Brain microvascular endothelial cell (primary cell): ENCODE measurements around the gene UBL5.
A peak's percentile ranks its signal among the peaks of the same experiment; 100 is the strongest.
"Not testable (repeated sequence)": the region's sequence is repeated elsewhere in the genome, so short reads cannot be mapped to it uniquely, and the experiment has no call there.

Experiments
- DNase-seq: peaks from one replicate; pipeline ENCODE4 v3.0.0-alpha.2; 2020
- H3K27ac ChIP-seq: fragments of 250-450 bp; sonication (Bioruptor Pico); 2 replicates; pipeline ENCODE4 v1.5.1; 2020; ENCODE audit warnings: mild to moderate bottlenecking, moderate library complexity
- H3K27me3 ChIP-seq: fragments of 250-450 bp; sonication (Bioruptor Pico); replicated peaks from 2 replicates; pipeline ENCODE4 v1.5.1; 2020; ENCODE audit warnings: mild to moderate bottlenecking
- H3K36me3 ChIP-seq: fragments of 250-450 bp; sonication (Bioruptor Pico); replicated peaks from 2 replicates; pipeline ENCODE4 v1.5.1; 2020; ENCODE audit warnings: mild to moderate bottlenecking
- H3K4me3 ChIP-seq: 2 replicates; pipeline ENCODE4 v1.5.1; 2011; ENCODE audit warnings: low read depth, mild to moderate bottlenecking, control low read depth, low read length, moderate library complexity
- in situ Hi-C: cut with HindIII; loops from 2 replicates; pipeline ENCODE4 v1.10.0; 2017; ENCODE audit warnings: low sequenced_read_pairs, low pct_ligation_motif_present
- TF ChIP-seq, protein P1 (sequence below): IDR thresholded peaks from 2 replicates; pipeline ENCODE4 v1.5.1; 2011; ENCODE audit warnings: low read depth, mild to moderate bottlenecking, moderate library complexity, low read length, control low read depth, inconsistent platforms; ENCODE audit errors: missing control alignments

The UBL5 gene

GRCh38 chr19:9808855-9809824 lies 18.6 kb upstream of the UBL5 start:
- in situ Hi-C loops, result no loop called here
- H3K36me3 ChIP-seq, result peaks cover 50% of the 10 kb centered on the region
- TF ChIP-seq, protein P1, sequence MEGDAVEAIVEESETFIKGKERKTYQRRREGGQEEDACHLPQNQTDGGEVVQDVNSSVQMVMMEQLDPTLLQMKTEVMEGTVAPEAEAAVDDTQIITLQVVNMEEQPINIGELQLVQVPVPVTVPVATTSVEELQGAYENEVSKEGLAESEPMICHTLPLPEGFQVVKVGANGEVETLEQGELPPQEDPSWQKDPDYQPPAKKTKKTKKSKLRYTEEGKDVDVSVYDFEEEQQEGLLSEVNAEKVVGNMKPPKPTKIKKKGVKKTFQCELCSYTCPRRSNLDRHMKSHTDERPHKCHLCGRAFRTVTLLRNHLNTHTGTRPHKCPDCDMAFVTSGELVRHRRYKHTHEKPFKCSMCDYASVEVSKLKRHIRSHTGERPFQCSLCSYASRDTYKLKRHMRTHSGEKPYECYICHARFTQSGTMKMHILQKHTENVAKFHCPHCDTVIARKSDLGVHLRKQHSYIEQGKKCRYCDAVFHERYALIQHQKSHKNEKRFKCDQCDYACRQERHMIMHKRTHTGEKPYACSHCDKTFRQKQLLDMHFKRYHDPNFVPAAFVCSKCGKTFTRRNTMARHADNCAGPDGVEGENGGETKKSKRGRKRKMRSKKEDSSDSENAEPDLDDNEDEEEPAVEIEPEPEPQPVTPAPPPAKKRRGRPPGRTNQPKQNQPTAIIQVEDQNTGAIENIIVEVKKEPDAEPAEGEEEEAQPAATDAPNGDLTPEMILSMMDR, result no peak
- H3K27me3 ChIP-seq, result no peaks in the 10 kb centered on the region
- H3K4me3 ChIP-seq, result no peak overlapping the region
- DNase-seq, result no peak
- H3K27ac ChIP-seq, result no peak overlapping the region

DNA sequence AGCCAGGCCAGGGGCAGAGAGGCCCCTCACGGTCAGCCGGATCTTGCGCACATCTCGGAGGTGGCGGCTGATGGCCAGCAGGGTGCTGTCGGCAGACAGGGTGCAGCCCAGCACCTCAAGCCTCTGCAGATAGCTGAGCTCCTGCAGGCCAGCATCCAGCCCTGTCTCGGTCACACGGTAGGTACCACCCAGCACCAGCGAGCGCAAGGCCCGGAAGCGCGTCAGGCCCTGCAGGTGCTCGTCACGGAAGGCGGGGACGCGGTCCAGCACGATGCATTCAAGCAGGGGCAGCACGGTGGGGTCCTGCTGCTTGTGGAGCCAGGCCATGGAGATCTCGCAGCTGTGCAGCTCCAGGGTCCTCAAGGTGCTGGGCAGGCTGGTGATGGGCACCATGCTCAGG lies 16.6 kb upstream of the UBL5 start:
- TF ChIP-seq, protein P1, result no peak
- H3K27ac ChIP-seq, result no peak overlapping the region
- H3K4me3 ChIP-seq, result no peak overlapping the region
- H3K36me3 ChIP-seq, result peaks cover 52% of the 10 kb centered on the region
- in situ Hi-C loops, result no loop called here
- H3K27me3 ChIP-seq, result no peaks in the 10 kb centered on the region
- no peak for DNase-seq

GRCh38 chr19:9818175-9818733 lies 9.5 kb upstream of the UBL5 start:
- H3K36me3 ChIP-seq, result peaks cover 14% of the 10 kb centered on the region
- in situ Hi-C loops, result no loop called here
- no peak for DNase-seq

GRCh38 chr19:9818734-9819595 lies 8.8 kb upstream of the UBL5 start, which contains the start of gene FBXL12:
Gene FBXL12 (minus strand): TSS chr19:9819079. CDS start chr19:9818813, 266 bp downstream.
- Histone ChIP-seq H3K36me3 (peaks cover 14% of the 10 kb centered on the region), H3K4me3 (peak within 1 kb of the TSS; percentile 100), H3K27ac (peak within 1 kb of the TSS; percentile 94), H3K27me3 (no peaks in the 10 kb centered on the region)
- peak; percentile 100 for DNase-seq
- TF ChIP-seq, protein P1, result no peak
- in situ Hi-C loops, result no loop called here

More at GRCh38 chr19:9818175-9818733, 9.5 kb upstream of the UBL5 start:
- peak overlapping the region; percentile 94 for H3K27ac ChIP-seq
- TF ChIP-seq, protein P1, result no peak
- H3K27me3 ChIP-seq, result no peaks in the 10 kb centered on the region
- H3K4me3 ChIP-seq, result peak overlapping the region; percentile 100

DNA sequence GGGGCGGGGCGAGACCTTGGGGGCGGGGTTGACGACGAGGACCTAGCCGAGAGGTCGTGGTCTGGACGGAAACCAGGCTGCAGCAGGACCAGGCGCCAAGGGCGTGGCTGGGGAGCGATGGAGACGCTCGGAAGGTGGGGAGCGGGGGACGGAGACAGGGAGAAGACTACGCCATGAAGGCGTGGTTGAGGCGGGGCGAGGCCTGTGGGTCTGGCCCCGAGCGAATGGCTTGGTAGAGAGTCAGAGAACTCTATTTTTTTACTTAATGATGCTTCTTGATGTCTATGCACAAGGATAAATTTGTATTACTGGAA lies 8.2 kb upstream of the UBL5 start:
- H3K4me3 ChIP-seq, result peak overlapping the region; percentile 46
- H3K27me3 ChIP-seq, result no peaks in the 10 kb centered on the region
- no peak for DNase-seq
- in situ Hi-C loops, result no loop called here
- TF ChIP-seq, protein P1, result no peak
- peaks cover 14% of the 10 kb centered on the region for H3K36me3 ChIP-seq
- H3K27ac ChIP-seq, result no peak overlapping the region

GRCh38 chr19:9820034-9820433 lies 7.7 kb upstream of the UBL5 start:
- H3K27me3 ChIP-seq, H3K27ac ChIP-seq, H3K4me3 ChIP-seq, in situ Hi-C loops, DNase-seq: not testable (repeated sequence)
- peaks cover 13% of the 10 kb centered on the region for H3K36me3 ChIP-seq
